T-helper 2 cell treated with Interferon-gamma antibody and Interleukin-4, amounts not matched to agents 5 μg/mL and 100 μg/mL, for 36 hours (primary cell): ENCODE data around the gene CRTAC1.

Source experiments
- DNase-seq: peaks from one replicate; pipeline ENCODE4 v3.0.0; 2021; ENCODE audit warnings: low spot score
- H3K27ac Mint-ChIP-seq: one replicate; pipeline ENCODE4 v1.8.0; 2021; ENCODE audit warnings: mild to moderate bottlenecking, mixed read lengths
- H3K27me3 Mint-ChIP-seq: one replicate; pipeline ENCODE4 v1.8.0; 2021; ENCODE audit warnings: low read depth, mixed read lengths
- H3K36me3 Mint-ChIP-seq: one replicate; pipeline ENCODE4 v1.8.0; 2021; ENCODE audit warnings: low read depth, mixed read lengths
- H3K4me1 Mint-ChIP-seq: one replicate; pipeline ENCODE4 v1.8.0; 2021; ENCODE audit warnings: low read depth, mixed read lengths
- H3K4me3 Mint-ChIP-seq: one replicate; pipeline ENCODE4 v1.8.0; 2022; ENCODE audit warnings: mild to moderate bottlenecking, moderate library complexity, mixed read lengths
- H3K9me3 Mint-ChIP-seq: one replicate; pipeline ENCODE4 v1.8.0; 2021; ENCODE audit warnings: mixed read lengths

CRTAC1 gene

GRCh38 chr10:97974526-97975525, 55.6 kb downstream of the CRTAC1 start:
- peaks cover 44% of the 10 kb centered on the region for H3K27me3 Mint-ChIP-seq
- no peaks in the 10 kb centered on the region for H3K9me3 Mint-ChIP-seq
- H3K4me3 Mint-ChIP-seq: no peak overlapping the region
- DNase-seq: no peak
- no peaks in the 10 kb centered on the region for H3K36me3 Mint-ChIP-seq
- H3K4me1 Mint-ChIP-seq: no peaks in the 10 kb centered on the region
- no peak overlapping the region for H3K27ac Mint-ChIP-seq

GRCh38 chr10:97974100-97974499, 56.3 kb downstream of the CRTAC1 start:
- DNase-seq: no peak
- Mint-ChIP-seq H3K4me3 (no peak overlapping the region), H3K4me1 (no peaks in the 10 kb centered on the region), H3K9me3 (no peaks in the 10 kb centered on the region), H3K36me3 (no peaks in the 10 kb centered on the region), H3K27me3 (peaks cover 46% of the 10 kb centered on the region), H3K27ac (no peak overlapping the region)

- no peaks in the 10 kb centered on the region for H3K4me1 Mint-ChIP-seq
- H3K4me3 Mint-ChIP-seq: no peak overlapping the region
- no peaks in the 10 kb centered on the region for H3K36me3 Mint-ChIP-seq
- no peak overlapping the region for H3K27ac Mint-ChIP-seq
- peaks cover 38% of the 10 kb centered on the region for H3K27me3 Mint-ChIP-seq
- no peak for DNase-seq
- no peaks in the 10 kb centered on the region for H3K9me3 Mint-ChIP-seq
Observed at GRCh38 chr10:97969538-97970079, 60.8 kb downstream of the CRTAC1 start.

- H3K4me3 Mint-ChIP-seq: no peak overlapping the region
- H3K27me3 Mint-ChIP-seq: peaks cover 9% of the 10 kb centered on the region
- H3K36me3 Mint-ChIP-seq: no peaks in the 10 kb centered on the region
- no peaks in the 10 kb centered on the region for H3K4me1 Mint-ChIP-seq
- DNase-seq: no peak
- H3K9me3 Mint-ChIP-seq: no peaks in the 10 kb centered on the region
- no peak overlapping the region for H3K27ac Mint-ChIP-seq
Observed at GRCh38 chr10:97964748-97965147, 65.7 kb downstream of the CRTAC1 start.

GRCh38 chr10:97961945-97962344, 68.5 kb downstream of the CRTAC1 start:
- H3K9me3 Mint-ChIP-seq: no peaks in the 10 kb centered on the region
- peaks cover 5% of the 10 kb centered on the region for H3K27me3 Mint-ChIP-seq
- H3K4me3 Mint-ChIP-seq: no peak overlapping the region
- no peak for DNase-seq
- H3K4me1 Mint-ChIP-seq: no peaks in the 10 kb centered on the region
- no peaks in the 10 kb centered on the region for H3K36me3 Mint-ChIP-seq
- no peak overlapping the region for H3K27ac Mint-ChIP-seq

GRCh38 chr10:97960269-97961056, 70.0 kb downstream of the CRTAC1 start:
- Mint-ChIP-seq H3K9me3 (no peaks in the 10 kb centered on the region), H3K4me3 (no peak overlapping the region), H3K27ac (no peak overlapping the region), H3K27me3 (peaks cover 4% of the 10 kb centered on the region), H3K36me3 (no peaks in the 10 kb centered on the region), H3K4me1 (no peaks in the 10 kb centered on the region)
- DNase-seq: no peak

- H3K4me1 Mint-ChIP-seq: no peaks in the 10 kb centered on the region
- H3K36me3 Mint-ChIP-seq: no peaks in the 10 kb centered on the region
- no peaks in the 10 kb centered on the region for H3K27me3 Mint-ChIP-seq
- DNase-seq: no peak
- H3K9me3 Mint-ChIP-seq: peaks cover 17% of the 10 kb centered on the region
- H3K4me3 Mint-ChIP-seq: no peak overlapping the region
- H3K27ac Mint-ChIP-seq: no peak overlapping the region
Observed at GRCh38 chr10:97949462-97949861, 81.0 kb downstream of the CRTAC1 start.

GRCh38 chr10:97948822-97949221, 81.6 kb downstream of the CRTAC1 start:
- H3K4me3 Mint-ChIP-seq: no peak overlapping the region
- H3K27me3 Mint-ChIP-seq: no peaks in the 10 kb centered on the region

GRCh38 chr10:97944772-97945171, 85.6 kb downstream of the CRTAC1 start:
- Mint-ChIP-seq H3K9me3 (peaks cover 17% of the 10 kb centered on the region), H3K27me3 (no peaks in the 10 kb centered on the region), H3K4me3 (no peak overlapping the region), H3K4me1 (no peaks in the 10 kb centered on the region), H3K36me3 (no peaks in the 10 kb centered on the region), H3K27ac (no peak overlapping the region)
- no peak for DNase-seq

More at GRCh38 chr10:97948822-97949221, 81.6 kb downstream of the CRTAC1 start:
- Mint-ChIP-seq H3K27ac (no peak overlapping the region), H3K9me3 (peaks cover 17% of the 10 kb centered on the region), H3K36me3 (no peaks in the 10 kb centered on the region), H3K4me1 (no peaks in the 10 kb centered on the region)
- DNase-seq: no peak

- no peak overlapping the region for H3K4me3 Mint-ChIP-seq
- no peak overlapping the region for H3K27ac Mint-ChIP-seq
- H3K9me3 Mint-ChIP-seq: peaks cover 8% of the 10 kb centered on the region
- no peaks in the 10 kb centered on the region for H3K27me3 Mint-ChIP-seq
- no peaks in the 10 kb centered on the region for H3K4me1 Mint-ChIP-seq
- H3K36me3 Mint-ChIP-seq: no peaks in the 10 kb centered on the region
- no peak for DNase-seq
Observed at GRCh38 chr10:97943294-97943693, 87.1 kb downstream of the CRTAC1 start.

GRCh38 chr10:97940534-97940933, 89.9 kb downstream of the CRTAC1 start:
- DNase-seq: no peak
- H3K9me3 Mint-ChIP-seq: no peaks in the 10 kb centered on the region
- no peaks in the 10 kb centered on the region for H3K27me3 Mint-ChIP-seq
- H3K4me1 Mint-ChIP-seq: no peaks in the 10 kb centered on the region
- no peaks in the 10 kb centered on the region for H3K36me3 Mint-ChIP-seq
- H3K4me3 Mint-ChIP-seq: no peak overlapping the region
- no peak overlapping the region for H3K27ac Mint-ChIP-seq

GRCh38 chr10:97939446-97939990, 90.9 kb downstream of the CRTAC1 start:
- no peaks in the 10 kb centered on the region for H3K36me3 Mint-ChIP-seq
- no peaks in the 10 kb centered on the region for H3K9me3 Mint-ChIP-seq
- H3K4me1 Mint-ChIP-seq: no peaks in the 10 kb centered on the region
- H3K27me3 Mint-ChIP-seq: no peaks in the 10 kb centered on the region
- no peak overlapping the region for H3K27ac Mint-ChIP-seq
- no peak overlapping the region for H3K4me3 Mint-ChIP-seq
- DNase-seq: no peak

- H3K36me3 Mint-ChIP-seq: no peaks in the 10 kb centered on the region
- H3K27me3 Mint-ChIP-seq: no peaks in the 10 kb centered on the region
- no peaks in the 10 kb centered on the region for H3K9me3 Mint-ChIP-seq
- no peak overlapping the region for H3K27ac Mint-ChIP-seq
- H3K4me1 Mint-ChIP-seq: no peaks in the 10 kb centered on the region
- H3K4me3 Mint-ChIP-seq: no peak overlapping the region
- no peak for DNase-seq
Observed at GRCh38 chr10:97937928-97938327, 92.5 kb downstream of the CRTAC1 start.

GRCh38 chr10:97937054-97937453, 93.4 kb downstream of the CRTAC1 start:
- Mint-ChIP-seq H3K4me1 (no peaks in the 10 kb centered on the region), H3K36me3 (no peaks in the 10 kb centered on the region), H3K9me3 (no peaks in the 10 kb centered on the region), H3K27me3 (no peaks in the 10 kb centered on the region), H3K27ac (no peak overlapping the region), H3K4me3 (no peak overlapping the region)
- no peak for DNase-seq
